GM23338 (cell line): ENCODE measurements around the gene ADCY5. TPM values are rescaled to one million over a fixed set of nuclear protein-coding genes. Genes with fewer than 3 reads are reported as not detected.

Experiments used
- ATAC-seq: fragments of 200-7000 bp; cut with Tn5 transposase; 3 replicates; pipeline ENCODE4 v1.9.1; 2020
- DNase-seq: peaks from one replicate; pipeline ENCODE4 v3.0.0-alpha.2; 2015; ENCODE audit warnings: low spot score
- H2AFZ ChIP-seq: fragments of 200-600 bp; sonication (generic); 2 replicates; pipeline ENCODE4 v1.8.0; 2016; ENCODE audit warnings: antibody characterized with exemption, mild to moderate bottlenecking, moderate library complexity
- H3F3A ChIP-seq: fragments of 200-600 bp; sonication (generic); replicated peaks from 2 replicates; pipeline ENCODE4 v1.8.0; 2017; ENCODE audit warnings: antibody characterized with exemption, mixed run types, low read depth
- H3K27ac ChIP-seq: fragments of 200-600 bp; sonication (generic); 2 replicates; pipeline ENCODE4 v1.6.1; 2016; ENCODE audit warnings: low read depth
- H3K27me3 ChIP-seq: fragments of 200-600 bp; sonication (generic); 2 replicates; pipeline ENCODE4 v1.8.0; 2016; ENCODE audit warnings: mild to moderate bottlenecking, mixed run types, moderate library complexity; ENCODE audit not compliant: insufficient read depth
- H3K36me3 ChIP-seq: fragments of 200-600 bp; sonication (generic); 2 replicates; pipeline ENCODE4 v1.8.0; 2016; ENCODE audit warnings: mild to moderate bottlenecking; ENCODE audit not compliant: insufficient read depth
- H3K4me1 ChIP-seq: fragments of 200-600 bp; sonication (generic); 2 replicates; pipeline ENCODE4 v1.8.0; 2016; ENCODE audit warnings: mild to moderate bottlenecking, moderate library complexity; ENCODE audit not compliant: insufficient read depth
- H3K4me2 ChIP-seq: fragments of 200-600 bp; sonication (generic); 2 replicates; pipeline ENCODE4 v1.7.1; 2017; ENCODE audit warnings: mixed run types
- H3K4me3 ChIP-seq: fragments of 200-600 bp; sonication (generic); 2 replicates; pipeline ENCODE4 v1.6.1; 2016; ENCODE audit warnings: mixed run types
- H3K79me2 ChIP-seq: fragments of 200-600 bp; sonication (generic); replicated peaks from 2 replicates; pipeline ENCODE4 v1.8.0; 2017; ENCODE audit warnings: mild to moderate bottlenecking; ENCODE audit not compliant: insufficient read depth
- H3K9me2 ChIP-seq: fragments of 200-600 bp; sonication (generic); 2 replicates; pipeline ENCODE4 v1.8.0; 2017; ENCODE audit not compliant: insufficient read depth
- H4K20me1 ChIP-seq: fragments of 200-600 bp; sonication (generic); replicated peaks from 2 replicates; pipeline ENCODE4 v1.8.0; 2017; ENCODE audit warnings: mild to moderate bottlenecking; ENCODE audit not compliant: insufficient read depth
- H3K27ac Mint-ChIP-seq: 2 replicates; pipeline ENCODE4 v1.8.0; 2020; ENCODE audit warnings: inconsistent platforms, mild to moderate bottlenecking, moderate library complexity, mixed read lengths
- H3K27me3 Mint-ChIP-seq: 3 replicates; pipeline ENCODE4 v1.8.0; 2022; ENCODE audit warnings: low read depth, mild to moderate bottlenecking, moderate library complexity, mixed read lengths, inconsistent platforms; ENCODE audit not compliant: insufficient read depth, poor library complexity
- H3K36me3 Mint-ChIP-seq: 3 replicates; pipeline ENCODE4 v1.8.0; 2021; ENCODE audit warnings: low read depth, mild to moderate bottlenecking, inconsistent platforms, moderate library complexity, mixed read lengths
- H3K4me1 Mint-ChIP-seq: 3 replicates; pipeline ENCODE4 v1.8.0; 2020; ENCODE audit warnings: mild to moderate bottlenecking, inconsistent platforms, mixed read lengths
- H3K4me3 Mint-ChIP-seq: 3 replicates; pipeline ENCODE4 v1.8.0; 2021; ENCODE audit warnings: moderate library complexity, mild to moderate bottlenecking, inconsistent platforms, mixed read lengths
- H3K9me3 Mint-ChIP-seq: 3 replicates; pipeline ENCODE4 v1.8.0; 2020; ENCODE audit warnings: moderate library complexity, mild to moderate bottlenecking, inconsistent platforms, mixed read lengths
- JUNB ChIP-seq: IDR thresholded peaks from one replicate; pipeline ENCODE4 v1.6.1; 2016; ENCODE audit warnings: antibody characterized with exemption; ENCODE audit not compliant: unreplicated experiment
- NANOG ChIP-seq: IDR thresholded peaks from 2 replicates; pipeline ENCODE4 v1.6.1; 2016; ENCODE audit warnings: antibody characterized with exemption, borderline replicate concordance
- ZNF114 ChIP-seq: fragments of 250-450 bp; sonication (Bioruptor Pico); IDR thresholded peaks from 2 replicates; pipeline ENCODE4 v1.5.0; 2020; ENCODE audit warnings: mild to moderate bottlenecking, moderate library complexity
- ZNF331 ChIP-seq: fragments of 250-450 bp; sonication (Bioruptor Pico); IDR thresholded peaks from 2 replicates; pipeline ENCODE4 v1.5.0; 2020; ENCODE audit warnings: low read depth, mild to moderate bottlenecking, moderate library complexity
- polyA plus RNA-seq: library from polyadenylated mRNA; unstranded; fragments of >200 nt; fragmentation: Nextera tagmentation; extraction: Ambion mirVana; gene quantifications from 2 replicates; pipeline ENCODE4 v1.2.1, GENCODE V29; 2016
- total RNA-seq: library from RNA; depleted of rRNA; stranded (reverse); fragments of >200 nt; shearing (Covaris generic); gene quantifications from 2 replicates; pipeline ENCODE4 v1.2.3, GENCODE V29; 2014
- TF ChIP-seq, protein P1 (sequence below): fragments of 250-450 bp; sonication (Bioruptor Pico); IDR thresholded peaks from 2 replicates; pipeline ENCODE4 v1.5.0; 2020; ENCODE audit warnings: mild to moderate bottlenecking, moderate library complexity
- TF ChIP-seq, protein P2 (sequence below), 2 experiments: fragments of 200-600 bp in 1 of 2; sonication (generic) in 1 of 2; conservative IDR thresholded peaks; 2 replicates each; pipeline versions ENCODE4 v1.5.1 to v1.6.1; 2016 to 2017; ENCODE audit warnings: antibody characterized with exemption in 2 of 2, low read depth in 2 of 2, mild to moderate bottlenecking in 2 of 2, moderate library complexity in 1 of 2
- TF ChIP-seq, protein P3 (sequence below): IDR thresholded peaks from 2 replicates; pipeline ENCODE4 v1.6.1; 2016; ENCODE audit warnings: antibody characterized with exemption
- TF ChIP-seq, protein P4 (sequence below): IDR thresholded peaks from one replicate; pipeline ENCODE4 v1.6.1; 2018; ENCODE audit warnings: antibody characterized with exemption; ENCODE audit not compliant: unreplicated experiment

The ADCY5 gene
- total and polyA plus RNA-seq, 2 experiments from 2014 or later, result 3.5 to 10.2 TPM

DNA sequence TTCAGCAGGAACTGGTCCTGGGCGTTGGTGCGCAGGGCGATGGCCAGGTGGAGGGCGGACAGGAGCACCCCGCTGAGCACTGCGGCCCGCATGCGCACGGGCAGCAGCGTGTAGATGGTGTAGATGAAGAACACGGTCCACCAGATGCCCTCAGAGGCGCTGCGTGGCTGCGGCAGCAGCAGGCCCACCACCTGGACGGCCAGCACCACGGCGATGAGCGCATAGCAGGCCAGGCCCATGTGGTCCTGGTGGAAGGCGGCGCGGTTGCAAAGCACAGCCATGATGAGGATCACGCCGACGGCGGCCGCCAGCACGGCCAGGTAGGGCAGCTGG is 1.5 kb downstream of the ADCY5 start (continued):
- TF ChIP-seq, protein P1, sequence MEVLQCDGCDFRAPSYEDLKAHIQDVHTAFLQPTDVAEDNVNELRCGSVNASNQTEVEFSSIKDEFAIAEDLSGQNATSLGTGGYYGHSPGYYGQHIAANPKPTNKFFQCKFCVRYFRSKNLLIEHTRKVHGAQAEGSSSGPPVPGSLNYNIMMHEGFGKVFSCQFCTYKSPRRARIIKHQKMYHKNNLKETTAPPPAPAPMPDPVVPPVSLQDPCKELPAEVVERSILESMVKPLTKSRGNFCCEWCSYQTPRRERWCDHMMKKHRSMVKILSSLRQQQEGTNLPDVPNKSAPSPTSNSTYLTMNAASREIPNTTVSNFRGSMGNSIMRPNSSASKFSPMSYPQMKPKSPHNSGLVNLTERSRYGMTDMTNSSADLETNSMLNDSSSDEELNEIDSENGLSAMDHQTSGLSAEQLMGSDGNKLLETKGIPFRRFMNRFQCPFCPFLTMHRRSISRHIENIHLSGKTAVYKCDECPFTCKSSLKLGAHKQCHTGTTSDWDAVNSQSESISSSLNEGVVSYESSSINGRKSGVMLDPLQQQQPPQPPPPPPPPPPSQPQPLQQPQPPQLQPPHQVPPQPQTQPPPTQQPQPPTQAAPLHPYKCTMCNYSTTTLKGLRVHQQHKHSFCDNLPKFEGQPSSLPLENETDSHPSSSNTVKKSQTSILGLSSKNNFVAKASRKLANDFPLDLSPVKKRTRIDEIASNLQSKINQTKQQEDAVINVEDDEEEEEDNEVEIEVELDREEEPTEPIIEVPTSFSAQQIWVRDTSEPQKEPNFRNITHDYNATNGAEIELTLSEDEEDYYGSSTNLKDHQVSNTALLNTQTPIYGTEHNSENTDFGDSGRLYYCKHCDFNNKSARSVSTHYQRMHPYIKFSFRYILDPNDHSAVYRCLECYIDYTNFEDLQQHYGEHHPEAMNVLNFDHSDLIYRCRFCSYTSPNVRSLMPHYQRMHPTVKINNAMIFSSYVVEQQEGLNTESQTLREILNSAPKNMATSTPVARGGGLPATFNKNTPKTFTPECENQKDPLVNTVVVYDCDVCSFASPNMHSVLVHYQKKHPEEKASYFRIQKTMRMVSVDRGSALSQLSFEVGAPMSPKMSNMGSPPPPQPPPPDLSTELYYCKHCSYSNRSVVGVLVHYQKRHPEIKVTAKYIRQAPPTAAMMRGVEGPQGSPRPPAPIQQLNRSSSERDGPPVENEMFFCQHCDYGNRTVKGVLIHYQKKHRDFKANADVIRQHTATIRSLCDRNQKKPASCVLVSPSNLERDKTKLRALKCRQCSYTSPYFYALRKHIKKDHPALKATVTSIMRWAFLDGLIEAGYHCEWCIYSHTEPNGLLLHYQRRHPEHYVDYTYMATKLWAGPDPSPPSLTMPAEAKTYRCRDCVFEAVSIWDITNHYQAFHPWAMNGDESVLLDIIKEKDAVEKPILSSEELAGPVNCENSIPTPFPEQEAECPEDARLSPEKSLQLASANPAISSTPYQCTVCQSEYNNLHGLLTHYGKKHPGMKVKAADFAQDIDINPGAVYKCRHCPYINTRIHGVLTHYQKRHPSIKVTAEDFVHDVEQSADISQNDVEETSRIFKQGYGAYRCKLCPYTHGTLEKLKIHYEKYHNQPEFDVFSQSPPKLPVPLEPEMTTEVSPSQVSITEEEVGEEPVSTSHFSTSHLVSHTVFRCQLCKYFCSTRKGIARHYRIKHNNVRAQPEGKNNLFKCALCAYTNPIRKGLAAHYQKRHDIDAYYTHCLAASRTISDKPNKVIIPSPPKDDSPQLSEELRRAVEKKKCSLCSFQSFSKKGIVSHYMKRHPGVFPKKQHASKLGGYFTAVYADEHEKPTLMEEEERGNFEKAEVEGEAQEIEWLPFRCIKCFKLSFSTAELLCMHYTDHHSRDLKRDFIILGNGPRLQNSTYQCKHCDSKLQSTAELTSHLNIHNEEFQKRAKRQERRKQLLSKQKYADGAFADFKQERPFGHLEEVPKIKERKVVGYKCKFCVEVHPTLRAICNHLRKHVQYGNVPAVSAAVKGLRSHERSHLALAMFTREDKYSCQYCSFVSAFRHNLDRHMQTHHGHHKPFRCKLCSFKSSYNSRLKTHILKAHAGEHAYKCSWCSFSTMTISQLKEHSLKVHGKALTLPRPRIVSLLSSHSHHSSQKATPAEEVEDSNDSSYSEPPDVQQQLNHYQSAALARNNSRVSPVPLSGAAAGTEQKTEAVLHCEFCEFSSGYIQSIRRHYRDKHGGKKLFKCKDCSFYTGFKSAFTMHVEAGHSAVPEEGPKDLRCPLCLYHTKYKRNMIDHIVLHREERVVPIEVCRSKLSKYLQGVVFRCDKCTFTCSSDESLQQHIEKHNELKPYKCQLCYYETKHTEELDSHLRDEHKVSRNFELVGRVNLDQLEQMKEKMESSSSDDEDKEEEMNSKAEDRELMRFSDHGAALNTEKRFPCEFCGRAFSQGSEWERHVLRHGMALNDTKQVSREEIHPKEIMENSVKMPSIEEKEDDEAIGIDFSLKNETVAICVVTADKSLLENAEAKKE (CRISPR knock-in tag), result no peak
- TF ChIP-seq ZNF114 (CRISPR knock-in tag) (no peak), JUNB (no peak), NANOG (no peak)
- TF ChIP-seq, protein P2, sequence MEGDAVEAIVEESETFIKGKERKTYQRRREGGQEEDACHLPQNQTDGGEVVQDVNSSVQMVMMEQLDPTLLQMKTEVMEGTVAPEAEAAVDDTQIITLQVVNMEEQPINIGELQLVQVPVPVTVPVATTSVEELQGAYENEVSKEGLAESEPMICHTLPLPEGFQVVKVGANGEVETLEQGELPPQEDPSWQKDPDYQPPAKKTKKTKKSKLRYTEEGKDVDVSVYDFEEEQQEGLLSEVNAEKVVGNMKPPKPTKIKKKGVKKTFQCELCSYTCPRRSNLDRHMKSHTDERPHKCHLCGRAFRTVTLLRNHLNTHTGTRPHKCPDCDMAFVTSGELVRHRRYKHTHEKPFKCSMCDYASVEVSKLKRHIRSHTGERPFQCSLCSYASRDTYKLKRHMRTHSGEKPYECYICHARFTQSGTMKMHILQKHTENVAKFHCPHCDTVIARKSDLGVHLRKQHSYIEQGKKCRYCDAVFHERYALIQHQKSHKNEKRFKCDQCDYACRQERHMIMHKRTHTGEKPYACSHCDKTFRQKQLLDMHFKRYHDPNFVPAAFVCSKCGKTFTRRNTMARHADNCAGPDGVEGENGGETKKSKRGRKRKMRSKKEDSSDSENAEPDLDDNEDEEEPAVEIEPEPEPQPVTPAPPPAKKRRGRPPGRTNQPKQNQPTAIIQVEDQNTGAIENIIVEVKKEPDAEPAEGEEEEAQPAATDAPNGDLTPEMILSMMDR (conservative IDR thresholded peaks at IDR 0.05; ENCODE audit: low read depth in 2 of 2), result no peak
- TF ChIP-seq, protein P3, sequence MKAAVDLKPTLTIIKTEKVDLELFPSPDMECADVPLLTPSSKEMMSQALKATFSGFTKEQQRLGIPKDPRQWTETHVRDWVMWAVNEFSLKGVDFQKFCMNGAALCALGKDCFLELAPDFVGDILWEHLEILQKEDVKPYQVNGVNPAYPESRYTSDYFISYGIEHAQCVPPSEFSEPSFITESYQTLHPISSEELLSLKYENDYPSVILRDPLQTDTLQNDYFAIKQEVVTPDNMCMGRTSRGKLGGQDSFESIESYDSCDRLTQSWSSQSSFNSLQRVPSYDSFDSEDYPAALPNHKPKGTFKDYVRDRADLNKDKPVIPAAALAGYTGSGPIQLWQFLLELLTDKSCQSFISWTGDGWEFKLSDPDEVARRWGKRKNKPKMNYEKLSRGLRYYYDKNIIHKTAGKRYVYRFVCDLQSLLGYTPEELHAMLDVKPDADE, result no peak

DNA sequence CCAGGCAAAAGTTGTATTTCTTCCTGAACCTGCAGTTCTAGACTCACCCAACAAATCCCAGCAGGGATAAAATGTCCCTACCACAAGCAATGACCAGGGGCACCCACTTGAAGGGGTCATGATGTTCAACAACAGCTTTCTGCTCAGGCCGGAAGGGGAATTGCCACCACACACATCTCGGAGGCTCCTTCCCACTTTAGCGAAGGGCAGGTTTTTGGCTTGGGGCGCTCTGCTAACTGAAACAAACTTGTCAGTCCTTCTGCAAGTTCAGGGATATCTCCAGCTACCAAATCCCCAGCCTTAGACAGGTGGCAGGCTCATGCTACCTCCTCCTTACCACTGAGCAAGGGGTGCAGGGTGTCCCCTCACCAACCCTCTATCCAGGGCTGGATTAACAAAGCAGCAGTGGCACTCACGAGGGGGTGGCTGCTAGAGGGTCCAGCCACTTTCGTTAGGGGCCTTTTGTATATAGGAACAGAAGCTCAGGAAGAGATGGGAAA is 2.2 kb downstream of the ADCY5 start:
- DNase-seq (no peak), ATAC-seq (no peak)
- H2AFZ ChIP-seq, result no peak overlapping the region
- peaks cover 28% of the 10 kb centered on the region for H3K4me1 Mint-ChIP-seq
- no peak for TF ChIP-seq ZNF331 (CRISPR knock-in tag)
- TF ChIP-seq, protein P4, sequence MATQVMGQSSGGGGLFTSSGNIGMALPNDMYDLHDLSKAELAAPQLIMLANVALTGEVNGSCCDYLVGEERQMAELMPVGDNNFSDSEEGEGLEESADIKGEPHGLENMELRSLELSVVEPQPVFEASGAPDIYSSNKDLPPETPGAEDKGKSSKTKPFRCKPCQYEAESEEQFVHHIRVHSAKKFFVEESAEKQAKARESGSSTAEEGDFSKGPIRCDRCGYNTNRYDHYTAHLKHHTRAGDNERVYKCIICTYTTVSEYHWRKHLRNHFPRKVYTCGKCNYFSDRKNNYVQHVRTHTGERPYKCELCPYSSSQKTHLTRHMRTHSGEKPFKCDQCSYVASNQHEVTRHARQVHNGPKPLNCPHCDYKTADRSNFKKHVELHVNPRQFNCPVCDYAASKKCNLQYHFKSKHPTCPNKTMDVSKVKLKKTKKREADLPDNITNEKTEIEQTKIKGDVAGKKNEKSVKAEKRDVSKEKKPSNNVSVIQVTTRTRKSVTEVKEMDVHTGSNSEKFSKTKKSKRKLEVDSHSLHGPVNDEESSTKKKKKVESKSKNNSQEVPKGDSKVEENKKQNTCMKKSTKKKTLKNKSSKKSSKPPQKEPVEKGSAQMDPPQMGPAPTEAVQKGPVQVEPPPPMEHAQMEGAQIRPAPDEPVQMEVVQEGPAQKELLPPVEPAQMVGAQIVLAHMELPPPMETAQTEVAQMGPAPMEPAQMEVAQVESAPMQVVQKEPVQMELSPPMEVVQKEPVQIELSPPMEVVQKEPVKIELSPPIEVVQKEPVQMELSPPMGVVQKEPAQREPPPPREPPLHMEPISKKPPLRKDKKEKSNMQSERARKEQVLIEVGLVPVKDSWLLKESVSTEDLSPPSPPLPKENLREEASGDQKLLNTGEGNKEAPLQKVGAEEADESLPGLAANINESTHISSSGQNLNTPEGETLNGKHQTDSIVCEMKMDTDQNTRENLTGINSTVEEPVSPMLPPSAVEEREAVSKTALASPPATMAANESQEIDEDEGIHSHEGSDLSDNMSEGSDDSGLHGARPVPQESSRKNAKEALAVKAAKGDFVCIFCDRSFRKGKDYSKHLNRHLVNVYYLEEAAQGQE, result no peak
- peaks cover 3% of the 10 kb centered on the region; the same call in 1 of the 3 replicates for H3K36me3 Mint-ChIP-seq
- H3K4me3 Mint-ChIP-seq, result peak overlapping the region; percentile 31; the same call in 1 of the 3 replicates
- H3K4me2 ChIP-seq, result no peak overlapping the region
- peaks cover 14% of the 10 kb centered on the region; the same call in 1 of the 2 replicates for H3K4me1 ChIP-seq
- H4K20me1 ChIP-seq, result peaks cover 10% of the 10 kb centered on the region; the same call in 1 of the 2 replicates
- no peaks in the 10 kb centered on the region for H3K36me3 ChIP-seq
- peaks cover 46% of the 10 kb centered on the region for H3K27me3 ChIP-seq
- H3K27ac ChIP-seq, result no peak overlapping the region
- H3K4me3 ChIP-seq, result no peak overlapping the region
- no peaks in the 10 kb centered on the region for H3K9me2 ChIP-seq
- no peaks in the 10 kb centered on the region for H3K79me2 ChIP-seq
- no peaks in the 10 kb centered on the region; the same call in 1 of the 3 replicates for H3K9me3 Mint-ChIP-seq
- no peaks in the 10 kb centered on the region; the same call in 1 of the 2 replicates for H3F3A ChIP-seq
- H3K27me3 Mint-ChIP-seq, result peaks cover 37% of the 10 kb centered on the region
- no peak overlapping the region for H3K27ac Mint-ChIP-seq
